HG03571 (cell line): Measurements from ENCODE around the gene BICRAL.
A peak's percentile ranks its signal among the peaks of the same experiment; 100 is the strongest.
"Not testable (repeated sequence)": the region's sequence is repeated elsewhere in the genome, so short reads cannot be mapped to it uniquely, and the experiment has no call there.

Experiments
- ATAC-seq: cut with Tn5 transposase; IDR thresholded peaks from one replicate; pipeline ENCODE4 v1.9.1; 2021; ENCODE audit not compliant: unreplicated experiment

BICRAL gene

DNA sequence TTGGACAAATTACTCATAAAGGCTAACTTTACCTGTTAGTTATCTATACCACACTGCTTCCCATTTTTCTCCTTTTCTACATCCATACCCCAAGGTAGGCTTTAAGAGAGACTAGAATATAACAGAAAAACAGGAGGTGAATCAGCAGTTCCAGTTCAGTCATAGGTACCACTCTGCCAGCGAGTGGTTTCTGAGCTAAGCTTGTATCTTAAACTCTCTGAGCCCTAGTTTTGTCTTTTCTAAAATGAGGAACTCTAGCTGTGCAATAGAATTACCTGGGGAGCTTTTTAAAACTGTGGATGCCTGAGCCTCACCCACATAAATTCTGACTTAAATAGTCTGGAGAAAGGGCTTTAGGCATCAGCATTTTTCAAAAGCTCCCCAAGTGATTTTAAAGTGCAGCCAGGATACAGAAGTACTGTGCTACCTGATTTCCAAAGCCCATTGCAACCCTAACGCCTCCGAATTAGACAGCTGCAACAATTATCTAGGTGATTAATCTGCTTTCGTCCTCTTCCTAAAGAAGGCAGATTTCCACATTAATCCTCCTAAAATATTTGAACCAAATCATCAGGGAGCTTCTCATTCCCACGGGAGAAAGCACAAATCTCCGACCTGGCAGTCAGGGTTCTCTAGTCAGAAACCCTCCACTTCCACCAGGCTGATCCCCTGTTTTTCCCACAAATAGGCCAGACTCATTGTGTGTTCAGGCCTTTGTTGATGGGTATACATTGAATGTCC is 60.2 kb downstream of the BICRAL start:
- ATAC-seq: no peak

GRCh38 chr6:42845327-42845694 is 63.5 kb downstream of the BICRAL start:
- no peak for ATAC-seq

DNA sequence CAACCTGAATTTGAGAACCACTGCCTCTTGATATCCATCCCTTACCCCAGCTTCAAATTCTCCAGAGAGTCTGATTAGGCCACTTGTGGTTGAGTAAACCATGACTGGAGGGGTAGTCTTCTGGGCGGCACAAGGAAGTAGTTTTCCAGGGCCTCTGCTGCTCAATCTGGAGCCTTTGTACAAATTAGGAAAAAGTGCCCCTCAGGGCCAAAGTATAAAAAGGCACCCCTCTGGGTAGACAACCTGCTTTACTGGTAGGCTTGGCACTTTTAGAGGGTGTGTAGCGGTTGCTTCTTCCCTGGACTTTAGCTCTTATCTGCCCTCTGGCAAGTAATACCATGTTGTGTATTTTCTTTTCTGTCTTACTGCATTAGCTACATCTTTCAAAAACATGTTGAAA is 64.7 kb downstream of the BICRAL start:
- ATAC-seq: no peak

DNA sequence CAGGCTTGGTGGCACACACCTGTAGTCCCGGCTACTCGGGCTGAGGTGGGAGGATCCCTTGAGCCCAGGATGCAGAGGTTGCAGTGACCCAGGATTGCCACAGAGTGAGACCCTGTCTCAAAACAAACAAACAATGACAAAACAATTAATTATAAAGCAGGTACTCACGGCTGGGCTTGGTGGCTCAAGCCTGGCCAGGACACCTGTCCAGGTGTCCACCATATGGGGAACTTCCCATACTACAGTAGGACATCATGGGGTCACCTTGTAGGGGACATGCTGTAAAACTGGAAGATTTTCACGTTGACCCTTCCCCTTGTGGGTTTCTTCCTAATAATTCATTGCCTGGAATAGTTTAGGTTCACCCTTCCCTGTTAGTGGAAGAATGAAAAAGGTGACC is 66.8 kb downstream of the BICRAL start:
- no peak for ATAC-seq

DNA sequence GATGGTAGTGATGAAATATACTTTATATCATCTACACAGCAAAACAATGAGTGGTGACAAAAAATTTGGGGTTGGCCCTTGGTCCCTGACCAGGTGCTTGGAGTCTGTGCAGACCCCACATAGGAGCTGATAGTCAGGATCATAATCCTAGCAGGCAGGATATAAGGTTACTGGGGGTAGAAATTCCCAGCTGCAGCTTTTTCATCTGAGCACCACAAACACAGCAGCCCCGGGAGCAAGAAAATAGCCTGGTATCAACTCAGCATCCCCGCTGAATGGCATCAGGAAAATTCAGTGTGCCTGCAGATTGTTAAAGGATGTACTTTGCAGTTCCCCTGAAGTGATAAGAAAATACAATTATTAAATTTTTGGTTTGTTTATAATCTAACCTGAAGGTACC is 69.7 kb downstream of the BICRAL start:
- ATAC-seq: no peak

- no peak for ATAC-seq
Measured at GRCh38 chr6:42860036-42860435, 78.2 kb downstream of the BICRAL start.

DNA sequence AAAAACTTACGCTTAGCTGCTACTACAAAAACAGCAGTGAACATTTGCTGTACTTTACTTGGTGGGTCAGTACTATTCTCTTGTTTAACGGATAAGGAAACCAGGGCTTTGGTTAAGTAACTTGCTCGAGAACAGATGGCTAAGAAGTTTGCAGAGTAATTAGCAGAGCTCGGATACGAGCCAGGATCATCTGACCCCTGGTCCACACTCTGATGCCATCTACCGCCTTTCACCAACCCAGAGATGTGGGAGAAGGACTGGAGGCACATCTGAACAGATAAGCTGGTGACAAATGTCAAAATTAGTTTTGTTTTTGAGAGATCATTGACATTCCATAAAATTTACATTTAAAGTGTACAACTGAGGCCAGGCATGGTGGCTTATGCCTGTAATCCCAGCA is 78.6 kb downstream of the BICRAL start:
- ATAC-seq: no peak

GRCh38 chr6:42864602-42865001 is 82.8 kb downstream of the BICRAL start:
- no peak for ATAC-seq

- no peak for ATAC-seq
Measured at GRCh38 chr6:42870145-42870936, 88.5 kb downstream of the BICRAL start.

GRCh38 chr6:42871711-42872110 is 89.9 kb downstream of the BICRAL start:
- no peak for ATAC-seq

- ATAC-seq: no peak
Measured at GRCh38 chr6:42873313-42873712, 91.5 kb downstream of the BICRAL start.

DNA sequence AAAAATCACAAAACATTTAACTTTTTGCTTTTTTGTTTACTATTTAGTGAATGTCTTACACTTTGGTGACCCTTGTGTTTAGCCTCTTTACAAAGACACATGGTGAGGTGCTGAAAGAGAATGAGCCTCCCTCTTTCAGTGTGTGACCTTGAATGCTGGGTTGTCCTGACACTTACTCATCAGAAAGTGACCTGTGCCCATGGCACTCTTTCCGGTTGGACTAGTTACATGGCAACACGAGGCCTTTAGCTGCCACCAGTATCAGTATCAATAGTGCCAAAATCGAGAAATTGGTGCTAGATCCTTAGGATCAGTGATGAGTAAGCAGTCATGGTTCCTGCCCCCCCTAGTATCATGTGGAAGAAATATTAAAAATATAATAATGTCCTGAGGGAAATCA is 95.8 kb downstream of the BICRAL start:
- no peak for ATAC-seq

DNA sequence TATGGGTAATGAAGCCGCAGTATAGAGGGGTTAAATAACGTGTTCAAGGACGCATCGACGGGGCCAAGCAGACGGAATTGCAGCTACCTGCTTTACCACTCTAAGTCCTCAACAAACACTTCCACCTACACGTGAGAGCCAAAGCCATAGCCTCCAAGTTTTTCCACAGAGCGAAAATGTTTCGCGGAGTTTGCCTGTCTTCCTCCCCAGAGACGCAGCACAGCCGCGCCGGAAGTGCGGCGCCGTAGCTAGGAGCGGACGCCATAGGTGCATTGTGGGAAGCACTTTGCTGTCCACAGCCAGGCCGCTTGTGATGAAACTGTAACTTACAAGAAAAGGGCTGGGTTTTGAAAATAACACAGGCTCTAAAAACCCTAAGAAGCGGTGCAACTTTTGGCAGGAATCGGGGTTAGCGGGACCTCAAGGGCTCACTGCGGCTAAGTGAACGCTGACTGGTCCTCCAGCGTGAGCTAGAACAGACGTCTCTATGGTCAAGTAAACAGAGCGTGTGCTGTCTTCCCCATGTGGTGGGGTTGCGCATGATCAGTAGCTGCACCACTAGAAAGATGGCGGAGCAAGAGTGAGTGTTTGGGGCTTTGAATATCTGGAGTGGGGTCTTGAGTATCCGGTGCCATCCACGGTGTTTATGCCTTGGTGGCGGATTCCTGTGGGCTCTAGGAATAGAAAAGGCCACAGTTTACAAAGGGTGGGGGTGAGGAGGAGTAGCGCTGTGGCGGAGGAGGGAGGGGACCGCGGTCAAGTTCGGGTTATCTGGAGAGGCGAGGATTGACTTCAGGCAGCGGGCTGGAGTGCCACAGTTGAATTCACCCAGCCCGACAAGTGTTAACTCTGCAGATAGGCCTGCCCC is 97.8 kb downstream of the BICRAL start, which contains the start of gene RPL7L1:
RPL7L1 (plus strand) TSS at position 245 of the 868 bp plus-strand sequence; CDS start at position 540, 295 bp downstream.
- ATAC-seq: peak; percentile 85

- not testable (repeated sequence) for ATAC-seq
Measured at GRCh38 chr6:42880240-42880817, 98.5 kb downstream of the BICRAL start.

DNA sequence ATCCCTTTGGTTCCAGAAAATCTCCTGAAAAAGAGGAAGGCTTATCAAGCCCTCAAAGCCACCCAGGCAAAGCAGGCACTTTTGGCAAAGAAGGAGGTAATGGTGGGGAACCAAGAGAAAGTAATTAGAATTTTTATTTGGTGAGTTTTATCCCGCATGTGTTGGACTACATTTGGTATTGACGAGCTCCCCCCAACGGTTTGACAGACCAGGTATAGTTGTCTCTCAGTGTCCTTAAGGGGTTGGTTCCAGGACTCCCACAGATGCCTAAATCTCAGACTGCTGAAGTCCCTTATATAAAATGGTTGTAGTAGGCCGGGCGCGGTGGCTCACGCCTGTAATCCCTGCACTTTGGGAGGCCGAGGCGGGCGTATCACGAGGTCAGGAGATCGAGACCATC is 99.0 kb downstream of the BICRAL start:
- ATAC-seq: not testable (repeated sequence)

DNA sequence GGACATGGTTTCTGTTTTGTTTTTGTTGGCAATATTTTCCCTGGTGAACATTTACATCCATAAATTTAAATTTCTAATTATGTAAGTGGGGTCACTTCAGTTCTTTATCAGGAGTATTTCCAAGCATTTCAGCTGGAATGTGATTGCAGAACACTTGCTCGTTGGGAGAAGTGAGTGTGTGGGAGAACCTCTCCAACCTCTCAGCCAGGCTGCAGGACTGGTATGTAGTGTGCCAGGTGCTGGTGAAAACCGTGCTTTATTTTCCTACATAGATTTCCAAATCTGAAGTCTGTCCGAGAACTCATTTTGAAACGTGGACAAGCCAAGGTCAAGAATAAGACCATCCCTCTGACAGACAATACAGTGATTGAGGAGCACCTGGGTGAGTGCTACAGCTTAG is 103.8 kb downstream of the BICRAL start:
- ATAC-seq: no peak

GRCh38 chr6:42888201-42888600 is 106.3 kb downstream of the BICRAL start:
- ATAC-seq: not testable (repeated sequence)

GRCh38 chr6:42889815-42890214 is 108.0 kb downstream of the BICRAL start:
- ATAC-seq: no peak

DNA sequence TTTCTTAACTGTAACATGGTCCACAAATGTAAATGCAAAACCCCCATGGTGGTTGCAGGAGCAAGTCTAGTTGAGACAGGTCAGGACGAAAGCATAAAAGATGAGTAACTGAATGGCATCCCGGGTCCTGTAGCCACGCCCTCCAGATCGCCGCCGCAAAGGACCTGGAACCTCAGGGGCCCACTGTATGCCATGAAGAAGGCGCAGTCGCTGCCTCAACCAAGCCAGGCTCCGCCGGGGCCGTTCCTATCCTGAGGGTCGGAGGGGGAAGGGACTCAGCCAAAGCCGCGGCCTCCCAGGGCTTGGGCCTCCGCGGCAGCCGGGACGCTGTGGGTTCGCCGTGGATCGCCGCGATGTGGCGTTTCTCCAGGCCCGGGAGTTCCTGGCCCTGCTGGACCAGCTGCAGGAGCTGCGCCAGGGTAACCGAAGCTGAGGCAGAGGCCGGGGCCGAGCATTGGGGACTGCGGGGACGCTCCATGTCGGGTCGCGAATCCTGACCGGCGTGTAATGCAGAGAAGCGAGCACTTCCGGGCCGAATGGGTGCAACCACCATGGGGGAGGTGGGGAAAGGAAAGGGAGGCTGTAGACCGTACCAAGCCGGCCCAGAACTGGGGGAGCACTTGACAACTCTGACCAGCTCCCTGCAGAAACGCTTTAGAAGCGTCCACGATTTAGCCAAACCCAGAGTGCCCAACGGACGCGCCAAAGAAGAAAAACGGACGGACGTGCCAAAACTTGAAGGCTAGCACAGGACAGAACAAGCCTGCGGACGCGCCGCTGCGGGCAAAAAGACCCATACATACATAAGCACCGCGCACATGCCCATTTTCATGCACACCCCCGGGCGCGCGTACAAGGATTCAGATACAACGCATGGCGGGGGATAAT is 108.7 kb downstream of the BICRAL start:
- peak; percentile 94 for ATAC-seq

DNA sequence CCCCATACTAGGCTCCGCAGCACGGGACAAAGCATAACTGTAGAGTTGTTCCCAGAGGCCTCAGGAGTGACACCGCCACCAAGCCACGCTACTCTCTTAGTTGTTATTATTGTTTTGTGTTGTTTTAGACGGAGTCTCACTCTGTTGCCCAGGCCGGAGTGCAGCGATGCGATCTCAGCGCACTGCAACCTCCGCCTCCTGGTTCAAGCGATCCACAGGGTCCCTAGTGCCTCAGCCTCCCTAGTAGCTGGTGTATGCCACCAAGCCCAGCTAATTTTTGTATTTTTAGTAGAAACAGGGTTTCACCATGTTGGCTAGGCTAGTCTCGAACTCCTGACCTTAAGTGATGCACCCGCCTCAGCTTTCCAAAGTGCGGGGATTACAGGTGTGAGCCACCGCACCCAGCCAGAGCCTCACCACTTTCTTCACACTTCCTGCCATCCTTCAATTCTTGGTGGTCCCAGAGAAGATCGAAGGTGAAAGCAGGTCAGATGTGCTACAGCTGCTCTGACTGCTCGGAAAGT is 109.4 kb downstream of the BICRAL start:
- ATAC-seq: no peak
